Activated CD4-positive, alpha-beta memory T cell treated with anti-CD3 and anti-CD28 coated beads, Interleukin-2, amount 10 ng/mL, durations not matched to agents 7 days and 5 days (primary cell): Measurements from ENCODE around the gene ARHGAP26. TPM values are rescaled to one million over a fixed set of nuclear protein-coding genes. Genes with fewer than 3 reads are reported as not detected.

Experiments
- CTCF ChIA-PET: fragments of 350-600 bp; sonication (Branson Sonifier 250); formaldehyde crosslinking; loops from one replicate; lab custom pipeline; 2021; ENCODE audit warnings: antibody characterized with exemption, inconsistent platforms; lab: Charles Lee
- POLR2A ChIA-PET: fragments of 350-600 bp; sonication (Branson Sonifier 250); formaldehyde crosslinking; loops from one replicate; lab custom pipeline; 2021; ENCODE audit warnings: antibody characterized with exemption; lab: Charles Lee
- DNase-seq: peaks from one replicate; pipeline ENCODE4 v3.0.0-alpha.2; 2020
- H3K27ac Mint-ChIP-seq: one replicate; pipeline ENCODE4 v1.8.0; 2021; ENCODE audit warnings: mild to moderate bottlenecking, mixed read lengths
- H3K27me3 Mint-ChIP-seq: one replicate; pipeline ENCODE4 v1.8.0; 2021; ENCODE audit warnings: mixed read lengths
- H3K36me3 Mint-ChIP-seq: one replicate; pipeline ENCODE4 v1.8.0; 2021; ENCODE audit warnings: low read depth, mixed read lengths
- H3K4me1 Mint-ChIP-seq: one replicate; pipeline ENCODE4 v1.8.0; 2021; ENCODE audit warnings: mixed read lengths
- H3K4me3 Mint-ChIP-seq: one replicate; pipeline ENCODE4 v1.8.0; 2021; ENCODE audit warnings: mild to moderate bottlenecking, mixed read lengths
- H3K9me3 Mint-ChIP-seq: one replicate; pipeline ENCODE4 v1.8.0; 2021; ENCODE audit warnings: mixed read lengths
- total RNA-seq, 2 experiments: library from RNA; stranded (reverse); gene quantifications; one replicate each; pipeline ENCODE4 v1.2.3, GENCODE V29; 2021

Gene ARHGAP26
- total RNA-seq, 2 experiments from 2014 or later: 14.8 to 17.1 TPM

GRCh38 chr5:142830241-142831008 is 60.2 kb downstream of the ARHGAP26 start:
- DNase-seq: no peak
- Mint-ChIP-seq H3K4me1 (peaks cover 40% of the 10 kb centered on the region), H3K27me3 (no peaks in the 10 kb centered on the region), H3K4me3 (no peak overlapping the region), H3K27ac (no peak overlapping the region), H3K9me3 (no peaks in the 10 kb centered on the region), H3K36me3 (no peaks in the 10 kb centered on the region)
- POLR2A ChIA-PET: no interaction called here
- CTCF ChIA-PET: interaction anchor here (0.6 to 1.5 kb wide), 2 partner anchors 14 to 29 kb away, joined by 3 read pairs; no protein-coding TSS in a partner anchor

- Mint-ChIP-seq H3K36me3 (no peaks in the 10 kb centered on the region), H3K27me3 (no peaks in the 10 kb centered on the region), H3K4me3 (no peak overlapping the region), H3K9me3 (no peaks in the 10 kb centered on the region), H3K4me1 (peaks cover 34% of the 10 kb centered on the region), H3K27ac (no peak overlapping the region)
- ChIA-PET POLR2A (no interaction called here), CTCF (interaction anchor here (0.6 kb wide), 1 partner anchor 13 kb away, joined by 3 read pairs; no protein-coding TSS in a partner anchor)
- DNase-seq: no peak
These were observed 60.8 kb downstream of the ARHGAP26 start for GRCh38 chr5:142831009-142831383.

- DNase-seq: no peak
- H3K4me1 Mint-ChIP-seq: peaks cover 21% of the 10 kb centered on the region
- no peaks in the 10 kb centered on the region for H3K27me3 Mint-ChIP-seq
- POLR2A ChIA-PET: no interaction called here
- CTCF ChIA-PET: interaction anchor here (0.6 to 1.3 kb wide), 2 partner anchors 35 to 835 kb away, joined by 3 to 4 read pairs; no protein-coding TSS in a partner anchor
- H3K36me3 Mint-ChIP-seq: no peaks in the 10 kb centered on the region
- H3K27ac Mint-ChIP-seq: no peak overlapping the region
- no peaks in the 10 kb centered on the region for H3K9me3 Mint-ChIP-seq
- no peak overlapping the region for H3K4me3 Mint-ChIP-seq
These were observed 62.1 kb downstream of the ARHGAP26 start for GRCh38 chr5:142832263-142832662.

- DNase-seq: no peak
- Mint-ChIP-seq H3K9me3 (no peaks in the 10 kb centered on the region), H3K4me3 (no peak overlapping the region), H3K36me3 (no peaks in the 10 kb centered on the region), H3K27me3 (no peaks in the 10 kb centered on the region), H3K27ac (no peak overlapping the region), H3K4me1 (peaks cover 7% of the 10 kb centered on the region)
- ChIA-PET POLR2A (interaction anchor here (1.2 kb wide), 1 partner anchor 11 kb away, joined by 3 read pairs; no protein-coding TSS in a partner anchor), CTCF (interaction anchor here (1.3 kb wide), 2 partner anchors 25 to 33 kb away, joined by 3 to 4 read pairs; no protein-coding TSS in a partner anchor)
These were observed 63.6 kb downstream of the ARHGAP26 start for GRCh38 chr5:142833517-142834449.

GRCh38 chr5:142834504-142834903 is 64.3 kb downstream of the ARHGAP26 start:
- DNase-seq: no peak
- Mint-ChIP-seq H3K4me1 (peaks cover 2% of the 10 kb centered on the region), H3K36me3 (no peaks in the 10 kb centered on the region), H3K9me3 (no peaks in the 10 kb centered on the region), H3K27me3 (no peaks in the 10 kb centered on the region), H3K4me3 (no peak overlapping the region), H3K27ac (no peak overlapping the region)
- POLR2A ChIA-PET: interaction anchor here (1.2 kb wide), 1 partner anchor 12 kb away, joined by 3 read pairs; no protein-coding TSS in a partner anchor
- CTCF ChIA-PET: interaction anchor here (1.3 kb wide), 2 partner anchors 26 to 32 kb away, joined by 3 to 4 read pairs; no protein-coding TSS in a partner anchor

- Mint-ChIP-seq H3K36me3 (no peaks in the 10 kb centered on the region), H3K4me3 (no peak overlapping the region), H3K9me3 (no peaks in the 10 kb centered on the region), H3K4me1 (peaks cover 2% of the 10 kb centered on the region), H3K27ac (no peak overlapping the region), H3K27me3 (no peaks in the 10 kb centered on the region)
- no peak for DNase-seq
- CTCF ChIA-PET: interaction anchor here (1.2 kb wide), 1 partner anchor 122 kb away, joined by 3 read pairs; no protein-coding TSS in a partner anchor
- POLR2A ChIA-PET: no interaction called here
These were observed 65.4 kb downstream of the ARHGAP26 start for GRCh38 chr5:142835540-142835939.

GRCh38 chr5:142836048-142836447 is 65.9 kb downstream of the ARHGAP26 start:
- no peak overlapping the region for H3K4me3 Mint-ChIP-seq
- no peak overlapping the region for H3K27ac Mint-ChIP-seq
- no peaks in the 10 kb centered on the region for H3K36me3 Mint-ChIP-seq
- peaks cover 2% of the 10 kb centered on the region for H3K4me1 Mint-ChIP-seq
- CTCF ChIA-PET: interaction anchor here (1.1 to 1.2 kb wide), 2 partner anchors 9 to 123 kb away, joined by 3 read pairs; no protein-coding TSS in a partner anchor
- H3K9me3 Mint-ChIP-seq: no peaks in the 10 kb centered on the region
- DNase-seq: no peak
- POLR2A ChIA-PET: no interaction called here
- no peaks in the 10 kb centered on the region for H3K27me3 Mint-ChIP-seq

GRCh38 chr5:142837081-142837725 is 67.0 kb downstream of the ARHGAP26 start:
- CTCF ChIA-PET: interaction anchor here (0.6 to 1.2 kb wide), 3 partner anchors 10 to 1317 kb away, joined by 3 to 4 read pairs (median 3); no protein-coding TSS in a partner anchor
- Mint-ChIP-seq H3K4me1 (peaks cover 2% of the 10 kb centered on the region), H3K4me3 (no peak overlapping the region), H3K27me3 (no peaks in the 10 kb centered on the region), H3K9me3 (no peaks in the 10 kb centered on the region), H3K36me3 (no peaks in the 10 kb centered on the region), H3K27ac (no peak overlapping the region)
- POLR2A ChIA-PET: no interaction called here
- DNase-seq: no peak

GRCh38 chr5:142838845-142839244 is 68.7 kb downstream of the ARHGAP26 start:
- no peaks in the 10 kb centered on the region for H3K27me3 Mint-ChIP-seq
- no peak overlapping the region for H3K4me3 Mint-ChIP-seq
- no peak overlapping the region for H3K27ac Mint-ChIP-seq
- peaks cover 6% of the 10 kb centered on the region for H3K4me1 Mint-ChIP-seq
- H3K36me3 Mint-ChIP-seq: no peaks in the 10 kb centered on the region
- CTCF ChIA-PET: interaction anchor here (1.5 kb wide), 1 partner anchor 126 kb away, joined by 5 read pairs; no protein-coding TSS in a partner anchor
- POLR2A ChIA-PET: no interaction called here
- H3K9me3 Mint-ChIP-seq: no peaks in the 10 kb centered on the region
- no peak for DNase-seq

GRCh38 chr5:142839711-142840346 is 69.7 kb downstream of the ARHGAP26 start:
- ChIA-PET POLR2A (no interaction called here), CTCF (interaction anchor here (1.5 kb wide), 1 partner anchor 127 kb away, joined by 5 read pairs; no protein-coding TSS in a partner anchor)
- Mint-ChIP-seq H3K4me3 (no peak overlapping the region), H3K4me1 (peaks cover 7% of the 10 kb centered on the region), H3K9me3 (no peaks in the 10 kb centered on the region), H3K27ac (no peak overlapping the region), H3K27me3 (no peaks in the 10 kb centered on the region), H3K36me3 (no peaks in the 10 kb centered on the region)
- no peak for DNase-seq

GRCh38 chr5:142840575-142840974 is 70.4 kb downstream of the ARHGAP26 start:
- CTCF ChIA-PET: no interaction called here
- H3K4me3 Mint-ChIP-seq: no peak overlapping the region
- H3K27me3 Mint-ChIP-seq: no peaks in the 10 kb centered on the region
- no peak overlapping the region for H3K27ac Mint-ChIP-seq
- POLR2A ChIA-PET: no interaction called here
- no peaks in the 10 kb centered on the region for H3K36me3 Mint-ChIP-seq
- peaks cover 15% of the 10 kb centered on the region for H3K4me1 Mint-ChIP-seq
- no peak for DNase-seq
- H3K9me3 Mint-ChIP-seq: no peaks in the 10 kb centered on the region
